HepG2 (cell line): ENCODE data around the gene CDHR1. TPM values are rescaled to one million over a fixed set of nuclear protein-coding genes. Genes with fewer than 3 reads are reported as not detected.

Experiments used
- ATAC-seq: fragments of 200-7000 bp; cut with Tn5 transposase; 3 replicates; pipeline ENCODE4 v1.9.1; 2020; ENCODE audit warnings: mild to moderate bottlenecking, moderate library complexity
- BruUV-seq: library from RNA; stranded (reverse); fragments of 400-500 nt; replicated peaks from 2 replicates; lab custom pipeline; 2021; lab: Mats Ljungman, UMichigan
- CTCF ChIA-PET: fragments of 300-600 bp; formaldehyde crosslinking; extraction: SDS; loops from one replicate; lab custom pipeline; 2021; ENCODE audit warnings: low total read pairs, inconsistent platforms, low intra/inter-chr PET ratio; lab: Yijun Ruan, JAX
- POLR2A ChIA-PET: fragments of 350-600 bp; sonication (Branson Sonifier 250); formaldehyde crosslinking; loops from one replicate; lab custom pipeline; 2020; ENCODE audit warnings: antibody characterized with exemption, inconsistent platforms; lab: Yijun Ruan, JAX
- DNase-seq: peaks from one replicate; pipeline ENCODE4 v3.0.0-alpha.2; 2015; ENCODE audit warnings: low spot score
- FAIRE-seq: peaks from 3 replicates; lab custom pipeline; 2011; peaks lifted over from hg19 to GRCh38; lab: Jason Lieb, UNC
- H2AFZ ChIP-seq: one replicate; pipeline ENCODE4 v1.6.1; 2011; ENCODE audit warnings: low read length, inconsistent platforms
- H3K27ac ChIP-seq: fragments of 300-600 bp; 3 replicates; pipeline ENCODE4 v1.8.0; 2011; ENCODE audit warnings: mixed run types, mild to moderate bottlenecking, mixed read lengths, low read length, inconsistent platforms; ENCODE audit not compliant: insufficient read depth; ENCODE audit errors: extremely low read length
- H3K27me3 ChIP-seq, 2 experiments: fragments of 200-600 bp in 1 of 2; 2 replicates in 1 of 2; 3 replicates in 1 of 2; pipeline versions ENCODE4 v1.6.0 to v1.8.0; 2011; ENCODE audit warnings: low read length in 2 of 2, mild to moderate bottlenecking in 2 of 2, moderate library complexity in 2 of 2, inconsistent platforms in 1 of 2; ENCODE audit not compliant: insufficient read depth in 2 of 2, control insufficient read depth in 1 of 2
- H3K36me3 ChIP-seq, 2 experiments: fragments of 200-600 bp in 1 of 2; replicated peaks in 1 of 2; 2 replicates in 1 of 2; 3 replicates in 1 of 2; pipeline versions ENCODE4 v1.5.1 to v1.8.0; 2011; ENCODE audit warnings: low read length in 2 of 2, inconsistent platforms in 1 of 2; ENCODE audit not compliant: insufficient read depth in 2 of 2, control insufficient read depth in 1 of 2
- H3K4me1 ChIP-seq: 2 replicates; pipeline ENCODE4 v1.5.1; 2012; ENCODE audit warnings: low read length, inconsistent platforms; ENCODE audit not compliant: insufficient read depth
- H3K4me2 ChIP-seq: 2 replicates; pipeline ENCODE4 v1.6.0; 2011; ENCODE audit warnings: low read depth, low read length, inconsistent platforms
- H3K4me3 ChIP-seq, 3 experiments: fragments of 200-600 bp in 1 of 3; sonication (generic), shearing (Covaris generic) in 1 of 3; replicated peaks in 1 of 3; 2 replicates each; pipeline ENCODE4 v1.5.1; 2011 to 2016; ENCODE audit warnings: low read length in 3 of 3, inconsistent platforms in 2 of 3, low read depth in 2 of 3, mild to moderate bottlenecking in 2 of 3, control low read depth in 1 of 3, mixed read lengths in 1 of 3; ENCODE audit not compliant: insufficient read depth in 1 of 3
- H3K79me2 ChIP-seq: one replicate; pipeline ENCODE4 v1.6.1; 2011; ENCODE audit warnings: low read length, inconsistent platforms; ENCODE audit not compliant: insufficient read depth
- H3K9ac ChIP-seq: 2 replicates; pipeline ENCODE4 v1.6.0; 2011; ENCODE audit warnings: mild to moderate bottlenecking, low read depth, low read length, inconsistent platforms; ENCODE audit not compliant: insufficient read depth
- H3K9me3 ChIP-seq: 2 replicates; pipeline ENCODE4 v1.5.1; 2012; ENCODE audit warnings: mild to moderate bottlenecking, low read length
- H4K20me1 ChIP-seq: 2 replicates; pipeline ENCODE4 v1.6.0; 2011; ENCODE audit warnings: inconsistent platforms, mild to moderate bottlenecking, low read length, moderate library complexity; ENCODE audit not compliant: insufficient read depth
- BRCA1 ChIP-seq: sonication (generic); formaldehyde crosslinking; IDR thresholded peaks from 2 replicates; pipeline ENCODE4 v1.4.0; 2020; ENCODE audit warnings: missing genetic modification reagents
- CTCF ChIP-seq: sonication (generic); formaldehyde crosslinking; IDR thresholded peaks from 2 replicates; pipeline ENCODE4 v1.5.0; 2020; ENCODE audit warnings: mild to moderate bottlenecking, missing genetic modification reagents, moderate library complexity
- FOSL1 ChIP-seq: sonication (generic); formaldehyde crosslinking; IDR thresholded peaks from 2 replicates; pipeline ENCODE4 v1.9.0; 2021; ENCODE audit warnings: missing genetic modification reagents, borderline replicate concordance
- HIVEP1 ChIP-seq: sonication (generic); formaldehyde crosslinking; IDR thresholded peaks from 2 replicates; pipeline ENCODE4 v1.4.0; 2020; ENCODE audit warnings: mild to moderate bottlenecking, missing genetic modification reagents
- MLLT10 ChIP-seq: sonication (generic); formaldehyde crosslinking; IDR thresholded peaks from 2 replicates; pipeline ENCODE4 v1.4.0; 2020; ENCODE audit warnings: missing genetic modification reagents
- RBM22 ChIP-seq: fragments of 200-400 bp; formaldehyde crosslinking; optimal IDR thresholded peaks from 2 replicates; pipeline ENCODE3; 2017; ENCODE audit warnings: mild to moderate bottlenecking, low read length, moderate library complexity
- RBM39 ChIP-seq: fragments of 200-400 bp; formaldehyde crosslinking; IDR thresholded peaks from one replicate; pipeline ENCODE4 v1.6.1; 2018; ENCODE audit warnings: antibody characterized with exemption, mild to moderate bottlenecking, low read depth, low read length; ENCODE audit not compliant: poor library complexity, severe bottlenecking
- RNF2 ChIP-seq: fragments of 450-650 bp; conservative IDR thresholded peaks from 2 replicates; pipeline ENCODE4 v1.6.1; 2016; ENCODE audit warnings: low read depth
- SP5 ChIP-seq: IDR thresholded peaks from 2 replicates; pipeline ENCODE4 v1.6.1; 2016; ENCODE audit warnings: low read depth, borderline replicate concordance
- XRCC5 ChIP-seq: fragments of 200-400 bp; formaldehyde crosslinking; optimal IDR thresholded peaks from 2 replicates; pipeline ENCODE3; 2017; ENCODE audit warnings: mild to moderate bottlenecking, low read length
- ZBTB44 ChIP-seq: sonication (generic); formaldehyde crosslinking; IDR thresholded peaks from 2 replicates; pipeline ENCODE4 v1.4.0; 2020; ENCODE audit warnings: missing genetic modification reagents
- ZNF138 ChIP-seq: sonication (generic); formaldehyde crosslinking; IDR thresholded peaks from 2 replicates; pipeline ENCODE4 v1.5.0; 2020; ENCODE audit warnings: mild to moderate bottlenecking, low read depth, missing genetic modification reagents
- ZNF225 ChIP-seq: sonication (generic); formaldehyde crosslinking; IDR thresholded peaks from 2 replicates; pipeline ENCODE4 v1.4.0; 2020; ENCODE audit warnings: mild to moderate bottlenecking, missing genetic modification reagents
- ZNF326 ChIP-seq: sonication (generic); formaldehyde crosslinking; IDR thresholded peaks from 2 replicates; pipeline ENCODE4 v1.4.0; 2020; ENCODE audit warnings: missing genetic modification reagents, borderline replicate concordance
- ZNF556 ChIP-seq: sonication (generic); formaldehyde crosslinking; IDR thresholded peaks from 2 replicates; pipeline ENCODE4 v1.4.0; 2020; ENCODE audit warnings: mild to moderate bottlenecking, missing genetic modification reagents, borderline replicate concordance
- ZNF562 ChIP-seq: sonication (generic); formaldehyde crosslinking; IDR thresholded peaks from 2 replicates; pipeline ENCODE4 v1.8.0; 2022; ENCODE audit warnings: missing genetic modification reagents, borderline replicate concordance
- WGBS: methylation state at CpG from one replicate; pipeline ENCODE4 v1.1.6; 2017; ENCODE audit warnings: low lambda C conversion rate; 5-methylcytosine and 5-hydroxymethylcytosine counted together
- in situ Hi-C: cut with HindIII; loops from 2 replicates; pipeline ENCODE4 v1.10.0; 2017; ENCODE audit warnings: low pct_unique_long_range_greater_than_20kb; ENCODE audit not compliant: extremely low pct_ligation_motif_present
- intact Hi-C: fragments of 100-400 bp; cut with micrococcal nuclease; formaldehyde crosslinking; loops from one replicate; pipeline ENCODE4 v1.10.0; 2022; ENCODE audit not compliant: unreplicated experiment
- polyA plus RNA-seq, 8 experiments: library from polyadenylated mRNA; depleted of rRNA in 3 of 8; stranded (reverse) in 7 of 8; unstranded in 1 of 8; fragments of >200 nt; fragmentation: Illumina TruSeq in 4 of 8; extraction: Trizol in 4 of 8; gene quantifications; 2 replicates each; pipeline versions ENCODE4 v1.2.1 to v1.2.3, GENCODE V29; 2011 to 2016; ENCODE audit warnings: low read depth in 4 of 8, missing spikeins in 1 of 8, mixed read lengths in 1 of 8; ENCODE audit not compliant: insufficient read depth in 1 of 8
- total RNA-seq, 5 experiments: library from RNA; depleted of rRNA; stranded (reverse); fragments of >200 nt; fragmentation: Illumina TruSeq; extraction: Trizol; gene quantifications; 2 replicates each; pipeline ENCODE4 v1.2.3, GENCODE V29; 2016; ENCODE audit warnings: low read depth in 1 of 5

Gene CDHR1
- total and polyA plus RNA-seq, 2 of the 13 experiments (the other 11 are each of a cell fraction or from before 2014, with no cell fraction given), result 0.04 to 0.09 TPM

GRCh38 chr10:84176836-84177474 lies 17.4 kb upstream of the CDHR1 start:
- no peak for DNase-seq
- TF ChIP-seq CTCF (CRISPR knock-in tag) (0 out of 2 replicates have a peak, but pooled peaks have one; percentile 6), ZNF326 (CRISPR knock-in tag) (no peak), ZNF138 (CRISPR knock-in tag) (no peak), XRCC5 (no peak)
- 0% methylated on average over 1 of the region's 4 CpGs for WGBS
- Histone ChIP-seq H3K36me3 (no peaks in the 10 kb centered on the region), H3K4me2 (no peak overlapping the region), H3K27ac (no peak overlapping the region), H4K20me1 (no peaks in the 10 kb centered on the region), H2AFZ (no peak overlapping the region), H3K9me3 (no peaks in the 10 kb centered on the region), H3K4me3 (no peak overlapping the region), H3K79me2 (no peaks in the 10 kb centered on the region), H3K4me1 (peaks cover 12% of the 10 kb centered on the region), H3K9ac (no peak overlapping the region), H3K27me3 (peaks cover 0 to 9% of the 10 kb centered on the region in 2 experiments; a peak in 3 of 5 replicates)
- peak; percentile 65 for ATAC-seq
- FAIRE-seq, result no peak
- ChIA-PET POLR2A (no interaction called here), CTCF (no interaction called here)
- in situ Hi-C loops, result no loop called here
- no TSS peak for BruUV-seq
- intact Hi-C loops, result no loop called here

- TF ChIP-seq ZNF562 (CRISPR knock-in tag), result no peak
- no peak for TF ChIP-seq BRCA1 (CRISPR knock-in tag)
- no peak for TF ChIP-seq RNF2
- TF ChIP-seq ZNF225 (CRISPR knock-in tag), result no peak
- no peak for TF ChIP-seq RBM22
- TF ChIP-seq FOSL1 (CRISPR knock-in tag), result no peak
- no peak for TF ChIP-seq RBM39
- TF ChIP-seq ZBTB44 (CRISPR knock-in tag), result no peak
- TF ChIP-seq MLLT10 (CRISPR knock-in tag), result no peak
- TF ChIP-seq SP5, result no peak
- TF ChIP-seq HIVEP1 (CRISPR knock-in tag), result no peak
- TF ChIP-seq ZNF556 (CRISPR knock-in tag), result no peak
- WGBS, result 48% methylated on average over 7 of the region's 8 CpGs
- FAIRE-seq, result no peak
- H3K9me3 ChIP-seq, result no peaks in the 10 kb centered on the region
- intact Hi-C loops (no loop called here), in situ Hi-C loops (no loop called here)
- no peak overlapping the region for H2AFZ ChIP-seq
- no peak overlapping the region for H3K9ac ChIP-seq
- BruUV-seq, result no TSS peak
- DNase-seq, result no peak
- H3K36me3 ChIP-seq, result no peaks in the 10 kb centered on the region
- H3K27me3 ChIP-seq, result peaks cover 0 to 6% of the 10 kb centered on the region in 2 experiments; a peak in 3 of 5 replicates
- ChIA-PET POLR2A (no interaction called here), CTCF (no interaction called here)
- H3K4me2 ChIP-seq, result no peak overlapping the region
- no peak overlapping the region for H3K27ac ChIP-seq
- H3K4me3 ChIP-seq, result no peak overlapping the region
- no peaks in the 10 kb centered on the region for H4K20me1 ChIP-seq
- H3K79me2 ChIP-seq, result no peaks in the 10 kb centered on the region
- ATAC-seq, result no peak; the same call in 1 of the 3 replicates
- peaks cover 5% of the 10 kb centered on the region for H3K4me1 ChIP-seq
Observed at GRCh38 chr10:84177541-84178141, 16.7 kb upstream of the CDHR1 start.
